B cell (primary cell): ENCODE measurements around the gene KYAT1. TPM values are rescaled to one million over a fixed set of nuclear protein-coding genes. Genes with fewer than 3 reads are reported as not detected.

Source experiments
- ATAC-seq: fragments of 200-7000 bp; cut with Tn5 transposase; one replicate; pipeline ENCODE4 v1.10.0; 2021; ENCODE audit warnings: low read depth, mild to moderate bottlenecking, moderate number of reproducible peaks, moderate library complexity
- CTCF ChIA-PET: fragments of 350-600 bp; sonication (Branson Sonifier 250); formaldehyde crosslinking; loops from one replicate; lab custom pipeline; 2021; ENCODE audit warnings: antibody characterized with exemption, inconsistent platforms; lab: Charles Lee
- POLR2A ChIA-PET: fragments of 350-600 bp; sonication (Branson Sonifier 250); formaldehyde crosslinking; loops from one replicate; lab custom pipeline; 2021; ENCODE audit warnings: antibody characterized with exemption; lab: Charles Lee
- DNase-seq: peaks from one replicate; pipeline ENCODE4 v3.0.0; 2013
- H2AFZ ChIP-seq: 2 replicates; pipeline ENCODE4 v1.6.1; 2012; ENCODE audit warnings: mild to moderate bottlenecking, low read depth, low read length; ENCODE audit not compliant: insufficient read depth, poor library complexity, severe bottlenecking
- H3K27ac ChIP-seq, 2 donors: 1 replicate in 1 of 2; 2 replicates in 1 of 2; pipeline ENCODE4 v1.5.1; 2012 to 2013; ENCODE audit warnings: low read length in 2 of 2, mild to moderate bottlenecking in 2 of 2, moderate library complexity in 1 of 2
- H3K27me3 ChIP-seq, 4 experiments: fragments of 200-600 bp in 1 of 4; sonication (generic) in 1 of 4; replicated peaks in 1 of 4; 1 replicate in 2 of 4; 2 replicates in 2 of 4; pipeline versions ENCODE4 v1.6.1 to v1.7.0; 2013 to 2016; ENCODE audit warnings: low read length in 3 of 4, mild to moderate bottlenecking in 2 of 4, mixed read lengths in 1 of 4, moderate library complexity in 1 of 4; ENCODE audit not compliant: insufficient read depth in 4 of 4, control insufficient read depth in 3 of 4; ENCODE audit errors: control extremely low read depth in 1 of 4
- H3K36me3 ChIP-seq, 2 experiments: replicated peaks in 1 of 2; 1 replicate in 1 of 2; 2 replicates in 1 of 2; pipeline versions ENCODE4 v1.6.1 to v1.7.1; 2013; ENCODE audit warnings: low read length in 1 of 2; ENCODE audit not compliant: insufficient read depth in 2 of 2, control insufficient read depth in 1 of 2; ENCODE audit errors: control extremely low read depth in 1 of 2, extremely low read depth in 1 of 2
- H3K4me1 ChIP-seq, 2 donors: fragments of 200-600 bp in 1 of 2; sonication (generic) in 1 of 2; 1 replicate in 1 of 2; 2 replicates in 1 of 2; pipeline versions ENCODE4 v1.5.1 to v1.6.1; 2013 to 2017; ENCODE audit warnings: low read length in 2 of 2; ENCODE audit not compliant: control insufficient read depth in 2 of 2, insufficient read depth in 2 of 2
- H3K4me2 ChIP-seq: replicated peaks from 2 replicates; pipeline ENCODE3; 2012; ENCODE audit warnings: mild to moderate bottlenecking, low read depth, low read length; ENCODE audit not compliant: poor library complexity, severe bottlenecking
- H3K4me3 ChIP-seq, 5 experiments: fragments of 200-600 bp in 1 of 5; sonication (generic) in 1 of 5; 1 replicate in 3 of 5; 2 replicates in 2 of 5; pipeline versions ENCODE4 v1.5.1 to v1.7.0; 2011 to 2016; ENCODE audit warnings: low read length in 4 of 5, mild to moderate bottlenecking in 4 of 5, low read depth in 2 of 5, control low read depth in 1 of 5, moderate library complexity in 1 of 5; ENCODE audit not compliant: insufficient read depth in 1 of 5; ENCODE audit errors: control extremely low read depth in 1 of 5, extremely low read depth in 1 of 5
- H3K79me2 ChIP-seq: fragments of 200-600 bp; sonication (generic); one replicate; pipeline ENCODE4 v1.6.0; 2016; ENCODE audit warnings: low read length; ENCODE audit not compliant: control insufficient read depth, insufficient read depth
- H3K9ac ChIP-seq: fragments of 200-600 bp; sonication (generic); 2 replicates; pipeline ENCODE4 v1.6.1; 2017; ENCODE audit warnings: mild to moderate bottlenecking, low read length, moderate library complexity
- H3K9me3 ChIP-seq, 3 donors: one replicate each; pipeline versions ENCODE4 v1.6.1 to v1.7.1; 2013; ENCODE audit warnings: low read length in 2 of 3; ENCODE audit not compliant: control insufficient read depth in 2 of 3, insufficient read depth in 1 of 3; ENCODE audit errors: control extremely low read depth in 1 of 3
- H4K20me1 ChIP-seq: 2 replicates; pipeline ENCODE4 v1.6.0; 2012; ENCODE audit warnings: mild to moderate bottlenecking, low read length; ENCODE audit not compliant: insufficient read depth, control insufficient read depth, poor library complexity, severe bottlenecking
- H3K27ac Mint-ChIP-seq: one replicate; pipeline ENCODE4 v1.8.0; 2021; ENCODE audit warnings: mixed read lengths
- H3K27me3 Mint-ChIP-seq: one replicate; pipeline ENCODE4 v1.8.0; 2021; ENCODE audit warnings: mixed read lengths
- H3K4me1 Mint-ChIP-seq: one replicate; pipeline ENCODE4 v1.8.0; 2021; ENCODE audit warnings: mixed read lengths
- H3K4me3 Mint-ChIP-seq: one replicate; pipeline ENCODE4 v1.8.0; 2021; ENCODE audit warnings: mixed read lengths
- H3K9me3 Mint-ChIP-seq: one replicate; pipeline ENCODE4 v1.8.0; 2022; ENCODE audit warnings: mixed read lengths; ENCODE audit not compliant: insufficient read depth
- CTCF ChIP-seq: fragments of 200-600 bp; IDR thresholded peaks from one replicate; pipeline ENCODE4 v1.8.0; 2022; ENCODE audit warnings: antibody characterized with exemption, mild to moderate bottlenecking
- EZH2 ChIP-seq: IDR thresholded peaks from 2 replicates; pipeline ENCODE4 v1.6.1; 2012; ENCODE audit warnings: borderline replicate concordance, low read depth, mild to moderate bottlenecking, moderate library complexity, low read length; ENCODE audit not compliant: insufficient read depth, poor library complexity, severe bottlenecking
- WGBS: methylation state at CpG from one replicate; pipeline ENCODE4 v1.1.5; 2013; ENCODE audit warnings: missing lambda C conversion rate; ENCODE audit not compliant: insufficient coverage; 5-methylcytosine and 5-hydroxymethylcytosine counted together
- intact Hi-C: fragments of 100-400 bp; cut with micrococcal nuclease; formaldehyde crosslinking; loops from one replicate; pipeline ENCODE4 v1.10.0; 2022
- polyA plus RNA-seq: library from polyadenylated mRNA; depleted of rRNA; stranded (reverse); fragments of >200 nt; gene quantifications from 2 replicates; pipeline ENCODE4 v1.2.3, GENCODE V29; 2012
- total RNA-seq, 2 donors: library from RNA; stranded (reverse); fragments of 120-200 nt in 1 of 2; gene quantifications; 1 replicate in 1 of 2; 2 replicates in 1 of 2; pipeline versions ENCODE4 v1.2.3 to v1.2.4, GENCODE V29; 2013 to 2022

The KYAT1 gene
- total and polyA plus RNA-seq, 2 donors (not counting 1 experiment from before 2014, with no cell fraction given) = 7.0 to 16.2 TPM

- Mint-ChIP-seq H3K4me3 (no peak overlapping the region), H3K4me1 (peaks cover 5% of the 10 kb centered on the region), H3K27me3 (no peaks in the 10 kb centered on the region), H3K27ac (no peak overlapping the region), H3K9me3 (no peaks in the 10 kb centered on the region)
- no peak for DNase-seq
- no peak for ATAC-seq
- intact Hi-C loops = no loop called here
- Histone ChIP-seq H2AFZ (no peak overlapping the region), H3K4me1 (no peaks in the 10 kb centered on the region), H3K4me3 (no peak overlapping the region), H3K36me3 (peaks cover 0 to 46% of the 10 kb centered on the region in 2 experiments), H4K20me1 (peaks cover 31% of the 10 kb centered on the region), H3K27ac (no peak overlapping the region), H3K27me3 (no peaks in the 10 kb centered on the region), H3K79me2 (peaks cover 70% of the 10 kb centered on the region), H3K9ac (no peak overlapping the region), H3K4me2 (no peak overlapping the region), H3K9me3 (no peaks in the 10 kb centered on the region)
- TF ChIP-seq CTCF (no peak), EZH2 (no peak)
- ChIA-PET POLR2A (no interaction called here), CTCF (no interaction called here)
- WGBS = 64% methylated on average over 8 of the region's 8 CpGs
These were observed 29.8 kb upstream of the KYAT1 start for GRCh38 chr9:128911529-128912035.

- no peaks in the 10 kb centered on the region for H3K9me3 ChIP-seq
- DNase-seq (no peak), ATAC-seq (no peak)
- no peak overlapping the region for H3K9ac ChIP-seq
- H3K27me3 ChIP-seq = no peaks in the 10 kb centered on the region
- H2AFZ ChIP-seq = no peak overlapping the region
- H3K27ac ChIP-seq = no peak overlapping the region
- H3K4me1 ChIP-seq = no peaks in the 10 kb centered on the region
- H4K20me1 ChIP-seq = peaks cover 31% of the 10 kb centered on the region
- peaks cover 70% of the 10 kb centered on the region for H3K79me2 ChIP-seq
- POLR2A ChIA-PET = interaction anchor here (0.6 kb wide), 1 partner anchor 19 kb away, joined by 4 read pairs; no protein-coding TSS in a partner anchor
- no peaks in the 10 kb centered on the region for H3K9me3 Mint-ChIP-seq
- H3K36me3 ChIP-seq = peaks cover 0 to 40% of the 10 kb centered on the region in 2 experiments
- TF ChIP-seq EZH2 (no peak), CTCF (no peak)
- no peak overlapping the region for H3K4me3 ChIP-seq
- CTCF ChIA-PET = no interaction called here
- H3K27me3 Mint-ChIP-seq = no peaks in the 10 kb centered on the region
- no peak overlapping the region for H3K4me2 ChIP-seq
- intact Hi-C loops = no loop called here
- H3K4me1 Mint-ChIP-seq = peaks cover 5% of the 10 kb centered on the region
- WGBS = 91% methylated on average over 6 of the region's 6 CpGs
- no peak overlapping the region for H3K27ac Mint-ChIP-seq
- H3K4me3 Mint-ChIP-seq = no peak overlapping the region
These were observed 29.2 kb upstream of the KYAT1 start for GRCh38 chr9:128910906-128911305.
